ENCODE data around the gene TRAF3.

- TF ChIP-seq, protein P1, sequence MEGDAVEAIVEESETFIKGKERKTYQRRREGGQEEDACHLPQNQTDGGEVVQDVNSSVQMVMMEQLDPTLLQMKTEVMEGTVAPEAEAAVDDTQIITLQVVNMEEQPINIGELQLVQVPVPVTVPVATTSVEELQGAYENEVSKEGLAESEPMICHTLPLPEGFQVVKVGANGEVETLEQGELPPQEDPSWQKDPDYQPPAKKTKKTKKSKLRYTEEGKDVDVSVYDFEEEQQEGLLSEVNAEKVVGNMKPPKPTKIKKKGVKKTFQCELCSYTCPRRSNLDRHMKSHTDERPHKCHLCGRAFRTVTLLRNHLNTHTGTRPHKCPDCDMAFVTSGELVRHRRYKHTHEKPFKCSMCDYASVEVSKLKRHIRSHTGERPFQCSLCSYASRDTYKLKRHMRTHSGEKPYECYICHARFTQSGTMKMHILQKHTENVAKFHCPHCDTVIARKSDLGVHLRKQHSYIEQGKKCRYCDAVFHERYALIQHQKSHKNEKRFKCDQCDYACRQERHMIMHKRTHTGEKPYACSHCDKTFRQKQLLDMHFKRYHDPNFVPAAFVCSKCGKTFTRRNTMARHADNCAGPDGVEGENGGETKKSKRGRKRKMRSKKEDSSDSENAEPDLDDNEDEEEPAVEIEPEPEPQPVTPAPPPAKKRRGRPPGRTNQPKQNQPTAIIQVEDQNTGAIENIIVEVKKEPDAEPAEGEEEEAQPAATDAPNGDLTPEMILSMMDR (IDR thresholded peaks at IDR 0.05; ENCODE audit: insufficient read depth, low read length, poor library complexity, severe bottlenecking): no peak
- TF ChIP-seq EZH2phosphoT487 (conservative IDR thresholded peaks at IDR 0.05; ENCODE audit: low read length): no peak
These were observed 56.7 kb downstream of the TRAF3 start for GRCh38 chr14:102833991-102834390.
